Smooth muscle cell (in vitro differentiated cells): ENCODE data around the gene ENOX2. TPM values are rescaled to one million over a fixed set of nuclear protein-coding genes. Genes with fewer than 3 reads are reported as not detected.
A peak's percentile ranks its signal among the peaks of the same experiment; 100 is the strongest.

Source experiments
- DNase-seq: peaks from one replicate; lab custom pipeline; 2025; ENCODE audit not compliant: unreplicated experiment; lab: John Stamatoyannopoulos, UW
- H2AFZ ChIP-seq: fragments of 200-600 bp; sonication (generic); 2 replicates; pipeline ENCODE4 v1.6.0; 2016; ENCODE audit warnings: antibody characterized with exemption, low read depth, mild to moderate bottlenecking
- H3F3A ChIP-seq: fragments of 200-600 bp; sonication (generic); 2 replicates; pipeline ENCODE4 v1.6.0; 2017; ENCODE audit warnings: antibody characterized with exemption, low read depth
- H3K27ac ChIP-seq: fragments of 200-600 bp; sonication (generic); 2 replicates; pipeline ENCODE4 v1.5.1; 2016; ENCODE audit warnings: low read depth, mild to moderate bottlenecking
- H3K27me3 ChIP-seq: fragments of 200-600 bp; sonication (generic); 2 replicates; pipeline ENCODE4 v1.6.1; 2016; ENCODE audit warnings: low read depth, mild to moderate bottlenecking
- H3K36me3 ChIP-seq: fragments of 200-600 bp; sonication (generic); 2 replicates; pipeline ENCODE4 v1.5.1; 2016; ENCODE audit warnings: low read depth
- H3K4me1 ChIP-seq: fragments of 200-600 bp; sonication (generic); 2 replicates; pipeline ENCODE4 v1.5.1; 2016; ENCODE audit warnings: low read depth
- H3K4me2 ChIP-seq: fragments of 200-600 bp; sonication (generic); 2 replicates; pipeline ENCODE4 v1.6.0; 2016; ENCODE audit warnings: mild to moderate bottlenecking
- H3K4me3 ChIP-seq: fragments of 200-600 bp; sonication (generic); 2 replicates; pipeline ENCODE4 v1.5.1; 2016; ENCODE audit warnings: mild to moderate bottlenecking
- H3K79me2 ChIP-seq: fragments of 200-600 bp; sonication (generic); 2 replicates; pipeline ENCODE4 v1.6.0; 2016; ENCODE audit warnings: low read depth, mild to moderate bottlenecking
- H3K9ac ChIP-seq: fragments of 200-600 bp; sonication (generic); 2 replicates; pipeline ENCODE4 v1.6.0; 2016; ENCODE audit warnings: low read depth
- H3K9me3 ChIP-seq: fragments of 200-600 bp; sonication (generic); replicated peaks from 2 replicates; pipeline ENCODE4 v1.5.1; 2016; ENCODE audit warnings: low read depth
- H4K20me1 ChIP-seq: fragments of 200-600 bp; sonication (generic); 2 replicates; pipeline ENCODE4 v1.6.0; 2016; ENCODE audit warnings: low read depth
- WGBS: methylation state at CpG from one replicate; pipeline ENCODE4 v1.1.7; 2016; ENCODE audit warnings: low lambda C conversion rate; 5-methylcytosine and 5-hydroxymethylcytosine counted together
- polyA plus RNA-seq: library from polyadenylated mRNA; unstranded; fragments of >200 nt; fragmentation: Nextera tagmentation; extraction: Ambion mirVana; gene quantifications from 2 replicates; pipeline ENCODE4 v1.2.1, GENCODE V29; 2016
- total RNA-seq: library from RNA; depleted of rRNA; stranded (reverse); fragments of >200 nt; gene quantifications from 2 replicates; pipeline ENCODE4 v1.2.3, GENCODE V29; 2014
- TF ChIP-seq, protein P1 (sequence below): fragments of 200-600 bp; sonication (generic); IDR thresholded peaks from 2 replicates; pipeline ENCODE4 v1.5.1; 2017; ENCODE audit warnings: borderline replicate concordance, mild to moderate bottlenecking, antibody characterized with exemption; ENCODE audit not compliant: insufficient read depth, poor library complexity, severe bottlenecking

Gene ENOX2
- total and polyA plus RNA-seq, 2 experiments from 2014 or later, result 7.0 to 11.2 TPM

DNA sequence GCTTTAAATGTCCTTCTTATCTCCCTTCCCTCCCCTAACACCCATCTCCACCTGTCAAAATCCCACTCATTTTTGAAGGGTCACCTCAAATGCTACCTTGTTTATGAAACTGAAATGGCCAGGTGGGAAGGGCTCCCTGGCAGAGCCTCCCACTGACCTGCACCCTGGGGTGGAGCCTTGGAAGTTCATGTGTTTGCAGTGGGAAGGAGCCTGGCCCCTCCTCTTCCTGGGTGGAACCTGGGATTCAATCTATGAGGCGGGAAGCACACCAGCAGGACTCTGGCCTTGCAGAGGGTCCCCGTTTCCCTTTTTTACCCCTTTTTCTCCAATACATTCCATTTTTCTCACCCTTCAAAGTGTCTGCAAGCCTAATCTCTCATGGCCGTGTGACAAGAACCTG is 197.4 kb downstream of the ENOX2 start:
- TF ChIP-seq, protein P1, sequence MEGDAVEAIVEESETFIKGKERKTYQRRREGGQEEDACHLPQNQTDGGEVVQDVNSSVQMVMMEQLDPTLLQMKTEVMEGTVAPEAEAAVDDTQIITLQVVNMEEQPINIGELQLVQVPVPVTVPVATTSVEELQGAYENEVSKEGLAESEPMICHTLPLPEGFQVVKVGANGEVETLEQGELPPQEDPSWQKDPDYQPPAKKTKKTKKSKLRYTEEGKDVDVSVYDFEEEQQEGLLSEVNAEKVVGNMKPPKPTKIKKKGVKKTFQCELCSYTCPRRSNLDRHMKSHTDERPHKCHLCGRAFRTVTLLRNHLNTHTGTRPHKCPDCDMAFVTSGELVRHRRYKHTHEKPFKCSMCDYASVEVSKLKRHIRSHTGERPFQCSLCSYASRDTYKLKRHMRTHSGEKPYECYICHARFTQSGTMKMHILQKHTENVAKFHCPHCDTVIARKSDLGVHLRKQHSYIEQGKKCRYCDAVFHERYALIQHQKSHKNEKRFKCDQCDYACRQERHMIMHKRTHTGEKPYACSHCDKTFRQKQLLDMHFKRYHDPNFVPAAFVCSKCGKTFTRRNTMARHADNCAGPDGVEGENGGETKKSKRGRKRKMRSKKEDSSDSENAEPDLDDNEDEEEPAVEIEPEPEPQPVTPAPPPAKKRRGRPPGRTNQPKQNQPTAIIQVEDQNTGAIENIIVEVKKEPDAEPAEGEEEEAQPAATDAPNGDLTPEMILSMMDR, result no peak
- Histone ChIP-seq H3K27me3 (no peaks in the 10 kb centered on the region), H2AFZ (no peak overlapping the region), H3K79me2 (no peaks in the 10 kb centered on the region), H3F3A (no peaks in the 10 kb centered on the region), H3K4me2 (no peak overlapping the region), H3K9me3 (no peaks in the 10 kb centered on the region), H3K4me3 (no peak overlapping the region), H3K36me3 (no peaks in the 10 kb centered on the region), H3K4me1 (no peaks in the 10 kb centered on the region), H3K9ac (no peak overlapping the region), H3K27ac (no peak overlapping the region), H4K20me1 (no peaks in the 10 kb centered on the region)
- no peak for DNase-seq
- 83% methylated on average over 3 of the region's 3 CpGs for WGBS

DNA sequence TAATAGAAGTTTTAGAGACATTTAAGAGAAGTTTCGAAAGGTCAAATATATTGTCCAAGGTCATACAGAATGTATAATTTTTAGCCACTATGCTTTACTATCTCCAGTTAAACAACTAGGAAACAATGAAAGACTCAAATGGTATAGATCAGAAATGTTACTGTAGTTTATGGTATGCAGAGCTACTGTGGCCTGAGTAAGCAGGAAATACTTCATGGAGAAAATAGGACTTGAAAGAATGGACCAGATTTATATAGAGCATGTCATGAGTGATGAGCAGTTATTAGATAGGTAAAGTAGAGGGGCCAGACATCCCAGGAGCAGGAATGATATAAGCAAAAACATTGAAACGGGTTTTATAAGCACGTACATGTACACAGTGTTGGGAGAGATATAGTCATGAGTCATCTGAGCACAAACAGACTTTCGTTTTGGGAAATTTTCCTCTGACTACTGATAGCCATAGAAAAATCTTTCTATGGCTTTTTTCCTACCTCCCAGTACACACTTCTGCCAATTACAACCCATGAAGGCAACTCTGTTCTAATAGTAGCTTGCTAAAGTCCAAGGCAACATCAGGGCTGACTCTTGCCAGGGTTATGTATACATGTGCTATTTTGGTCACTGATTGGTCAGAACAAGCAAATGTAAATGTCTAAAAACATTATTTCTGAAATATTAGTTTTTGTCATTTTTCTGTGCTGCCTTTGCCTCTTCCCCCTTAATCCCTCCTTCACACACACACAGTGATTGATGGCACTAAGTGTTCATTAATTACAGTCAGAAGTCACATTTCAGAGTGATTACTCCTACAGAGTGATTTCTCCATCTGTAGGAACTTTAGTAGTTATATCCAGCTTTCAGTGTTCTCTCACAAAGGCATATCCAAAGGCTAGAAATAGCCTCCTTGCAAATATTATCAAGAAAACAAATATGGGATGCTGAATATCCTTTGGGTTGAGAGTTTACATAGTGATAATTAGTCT is 198.7 kb downstream of the ENOX2 start:
- H3K4me2 ChIP-seq, result peak overlapping the region; percentile 31
- no peak overlapping the region for H3K9ac ChIP-seq
- TF ChIP-seq, protein P1, result no peak
- H3K9me3 ChIP-seq, result no peaks in the 10 kb centered on the region
- peak overlapping the region; percentile 31 for H3K27ac ChIP-seq
- no peak overlapping the region for H2AFZ ChIP-seq
- no peaks in the 10 kb centered on the region for H4K20me1 ChIP-seq
- 53% methylated on average over 4 of the region's 4 CpGs for WGBS
- H3K4me3 ChIP-seq, result no peak overlapping the region
- H3K36me3 ChIP-seq, result no peaks in the 10 kb centered on the region
- no peaks in the 10 kb centered on the region for H3K79me2 ChIP-seq
- no peaks in the 10 kb centered on the region for H3F3A ChIP-seq
- no peak for DNase-seq
- no peaks in the 10 kb centered on the region for H3K4me1 ChIP-seq
- no peaks in the 10 kb centered on the region for H3K27me3 ChIP-seq

DNA sequence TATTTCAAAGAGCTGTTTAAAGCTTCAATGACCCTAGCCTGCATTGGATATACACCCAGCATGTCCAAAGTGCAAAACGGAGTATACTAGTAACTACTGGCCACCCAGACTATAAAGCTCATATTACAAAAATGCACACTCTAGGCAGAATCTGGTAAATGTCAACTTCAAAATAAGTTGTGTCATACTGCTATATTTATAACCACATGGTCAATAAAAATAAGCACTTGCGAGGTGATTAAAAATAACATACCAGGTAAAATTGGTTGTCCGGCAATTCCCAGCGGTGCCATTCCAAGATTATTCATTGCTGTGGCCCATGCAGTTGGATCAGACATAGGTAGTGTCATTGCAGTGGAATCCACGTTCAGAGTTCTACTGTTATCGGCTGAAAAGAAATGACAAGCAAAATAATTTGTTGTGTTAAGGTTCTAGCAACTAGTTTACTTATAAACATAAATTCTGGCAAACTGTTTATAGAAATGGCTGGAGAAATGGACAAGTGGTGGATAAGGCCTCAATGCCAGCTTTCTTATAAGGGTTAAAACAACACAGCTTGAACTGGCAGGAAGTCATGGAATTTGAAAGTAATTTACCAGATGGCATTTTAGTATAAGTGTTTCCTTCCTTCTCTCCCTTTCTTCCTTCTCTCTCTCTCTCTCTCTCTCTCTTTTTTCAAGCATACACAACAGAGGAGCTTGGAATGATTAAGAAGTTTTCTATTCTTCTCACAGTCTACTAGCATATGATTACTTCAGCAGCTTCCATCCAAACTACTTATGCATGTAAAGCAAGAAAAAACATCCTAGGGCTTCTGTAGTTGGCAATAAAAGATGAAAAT is 199.9 kb downstream of the ENOX2 start:
- Histone ChIP-seq H3K4me3 (no peak overlapping the region), H3F3A (no peaks in the 10 kb centered on the region), H3K9ac (no peak overlapping the region), H3K36me3 (no peaks in the 10 kb centered on the region), H3K27ac (no peak overlapping the region), H2AFZ (no peak overlapping the region), H4K20me1 (no peaks in the 10 kb centered on the region), H3K4me1 (no peaks in the 10 kb centered on the region), H3K4me2 (no peak overlapping the region), H3K79me2 (no peaks in the 10 kb centered on the region), H3K9me3 (no peaks in the 10 kb centered on the region), H3K27me3 (no peaks in the 10 kb centered on the region)
- TF ChIP-seq, protein P1, result no peak
- DNase-seq, result no peak
- WGBS, result 74% methylated on average over 6 of the region's 6 CpGs
